ENCODE data around the gene GRIN2D.

GRIN2D gene

GRCh38 chr19:48351341-48351752, 42.1 kb upstream of the GRIN2D start:
- H3K4me3 Mint-ChIP-seq, result no peak overlapping the region
- peaks cover 6% of the 10 kb centered on the region for H3K4me1 Mint-ChIP-seq
- no peaks in the 10 kb centered on the region for H3K9me3 Mint-ChIP-seq
- H3K27me3 Mint-ChIP-seq (ENCODE audit: low read depth), result peaks cover 4% of the 10 kb centered on the region
- no peak overlapping the region for H3K27ac Mint-ChIP-seq
- peak; percentile 61 to 72 (median 64) for TF ChIP-seq CTCF (IDR thresholded peaks at IDR 0.05; ENCODE audit: unreplicated experiment in 3 of 3)
- no peaks in the 10 kb centered on the region for H3K36me3 Mint-ChIP-seq (ENCODE audit: low read depth)

- H3K4me1 Mint-ChIP-seq, result no peaks in the 10 kb centered on the region
- peaks cover 4% of the 10 kb centered on the region for H3K27me3 Mint-ChIP-seq (ENCODE audit: low read depth)
- no peaks in the 10 kb centered on the region for H3K36me3 Mint-ChIP-seq (ENCODE audit: low read depth)
- no peak overlapping the region for H3K27ac Mint-ChIP-seq
- TF ChIP-seq CTCF (IDR thresholded peaks at IDR 0.05; ENCODE audit: unreplicated experiment in 3 of 3), result no peak
- H3K9me3 Mint-ChIP-seq, result no peaks in the 10 kb centered on the region
- no peak overlapping the region for H3K4me3 Mint-ChIP-seq
These were observed 39.8 kb upstream of the GRIN2D start for GRCh38 chr19:48353677-48354076.

- H3K27me3 Mint-ChIP-seq (ENCODE audit: low read depth), result peaks cover 4% of the 10 kb centered on the region
- no peaks in the 10 kb centered on the region for H3K36me3 Mint-ChIP-seq (ENCODE audit: low read depth)
- H3K4me3 Mint-ChIP-seq, result no peak overlapping the region
- peak overlapping the region in 2 of 3 experiments; percentile 29 to 54 for H3K27ac Mint-ChIP-seq
- no peak for TF ChIP-seq CTCF (IDR thresholded peaks at IDR 0.05; ENCODE audit: unreplicated experiment in 3 of 3)
- no peaks in the 10 kb centered on the region for H3K4me1 Mint-ChIP-seq
- no peaks in the 10 kb centered on the region for H3K9me3 Mint-ChIP-seq
These were observed 39.0 kb upstream of the GRIN2D start for GRCh38 chr19:48354332-48354992.

- H3K27ac Mint-ChIP-seq, result peak overlapping the region in 1 of 3 experiments; percentile 59
- H3K4me3 Mint-ChIP-seq, result no peak overlapping the region
- H3K27me3 Mint-ChIP-seq (ENCODE audit: low read depth), result peaks cover 4% of the 10 kb centered on the region
These were observed 38.0 kb upstream of the GRIN2D start for GRCh38 chr19:48355365-48355954.

GRCh38 chr19:48359123-48359522, 34.3 kb upstream of the GRIN2D start:
- Mint-ChIP-seq H3K36me3 (ENCODE audit: low read depth) (no peaks in the 10 kb centered on the region), H3K27me3 (ENCODE audit: low read depth) (no peaks in the 10 kb centered on the region), H3K4me1 (no peaks in the 10 kb centered on the region), H3K27ac (no peak overlapping the region), H3K4me3 (no peak overlapping the region), H3K9me3 (no peaks in the 10 kb centered on the region)
- TF ChIP-seq CTCF (IDR thresholded peaks at IDR 0.05; ENCODE audit: unreplicated experiment in 3 of 3), result no peak

More at GRCh38 chr19:48355365-48355954, 38.0 kb upstream of the GRIN2D start:
- Mint-ChIP-seq H3K9me3 (no peaks in the 10 kb centered on the region), H3K4me1 (no peaks in the 10 kb centered on the region), H3K36me3 (ENCODE audit: low read depth) (no peaks in the 10 kb centered on the region)
- no peak for TF ChIP-seq CTCF (IDR thresholded peaks at IDR 0.05; ENCODE audit: unreplicated experiment in 3 of 3)

GRCh38 chr19:48361912-48362311, 31.6 kb upstream of the GRIN2D start:
- H3K9me3 Mint-ChIP-seq, result no peaks in the 10 kb centered on the region
- peak overlapping the region; percentile 11 to 67 (median 49) for H3K4me3 Mint-ChIP-seq
- no peaks in the 10 kb centered on the region for H3K4me1 Mint-ChIP-seq
- H3K27ac Mint-ChIP-seq, result peak overlapping the region in 1 of 3 experiments; percentile 17
- no peaks in the 10 kb centered on the region for H3K27me3 Mint-ChIP-seq (ENCODE audit: low read depth)
- no peak for TF ChIP-seq CTCF (IDR thresholded peaks at IDR 0.05; ENCODE audit: unreplicated experiment in 3 of 3)
- H3K36me3 Mint-ChIP-seq (ENCODE audit: low read depth), result no peaks in the 10 kb centered on the region

All from nephron (organoid).